Neuronal stem cell (in vitro differentiated cells): ENCODE measurements around the gene CTRB1.
A peak's percentile ranks its signal among the peaks of the same experiment; 100 is the strongest.
"Not testable (repeated sequence)": the region's sequence is repeated elsewhere in the genome, so short reads cannot be mapped to it uniquely, and the experiment has no call there.

Source experiments
- DNase-seq: peaks from one replicate; pipeline ENCODE4 v3.0.0-alpha.2; 2013; ENCODE audit warnings: low spot score
- H2AFZ ChIP-seq: one replicate; pipeline ENCODE4 v1.6.1; 2013; ENCODE audit warnings: mild to moderate bottlenecking, low read length, inconsistent platforms
- H2AK5ac ChIP-seq: 2 replicates; pipeline ENCODE4 v1.6.1; 2013; ENCODE audit warnings: low read depth, mild to moderate bottlenecking, inconsistent platforms, low read length, moderate library complexity, mixed read lengths
- H2BK120ac ChIP-seq: 2 replicates; pipeline ENCODE4 v1.6.1; 2013; ENCODE audit warnings: low read depth, mild to moderate bottlenecking, inconsistent platforms, low read length, moderate library complexity, mixed read lengths
- H2BK12ac ChIP-seq: one replicate; pipeline ENCODE4 v1.6.1; 2013; ENCODE audit warnings: low read length, inconsistent platforms
- H2BK15ac ChIP-seq: 2 replicates; pipeline ENCODE4 v1.6.1; 2013; ENCODE audit warnings: mild to moderate bottlenecking, low read length, inconsistent platforms, mixed read lengths
- H2BK5ac ChIP-seq: one replicate; pipeline ENCODE4 v1.6.1; 2013; ENCODE audit warnings: inconsistent platforms, mild to moderate bottlenecking, low read length, moderate library complexity
- H3K14ac ChIP-seq: one replicate; pipeline ENCODE4 v1.6.1; 2013; ENCODE audit warnings: low read length, inconsistent platforms
- H3K18ac ChIP-seq: 2 replicates; pipeline ENCODE4 v1.6.1; 2013; ENCODE audit warnings: low read length, inconsistent platforms
- H3K23ac ChIP-seq: 2 replicates; pipeline ENCODE4 v1.6.1; 2013; ENCODE audit warnings: low read depth, mild to moderate bottlenecking, mixed read lengths, low read length, inconsistent platforms; ENCODE audit not compliant: poor library complexity
- H3K27ac ChIP-seq: replicated peaks from 3 replicates; pipeline ENCODE4 v1.5.1; 2013; ENCODE audit warnings: low read length, inconsistent platforms
- H3K27me3 ChIP-seq, 3 experiments: 2 replicates each; pipeline ENCODE4 v1.6.1; 2013; ENCODE audit warnings: low read length in 3 of 3, mild to moderate bottlenecking in 2 of 3, inconsistent platforms in 1 of 3, low read depth in 1 of 3, mixed read lengths in 1 of 3, moderate library complexity in 1 of 3; ENCODE audit not compliant: control insufficient read depth in 3 of 3, insufficient read depth in 3 of 3
- H3K36me3 ChIP-seq, 2 donors: replicated peaks in 1 of 2; 2 replicates each; pipeline ENCODE4 v1.6.1; 2013; ENCODE audit warnings: low read length in 2 of 2; ENCODE audit not compliant: control insufficient read depth in 2 of 2, insufficient read depth in 2 of 2
- H3K4ac ChIP-seq: 2 replicates; pipeline ENCODE4 v1.6.1; 2013; ENCODE audit warnings: inconsistent platforms, mild to moderate bottlenecking, low read length, moderate library complexity
- H3K4me1 ChIP-seq, 2 donors: 1 replicate in 1 of 2; 2 replicates in 1 of 2; pipeline ENCODE4 v1.6.1; 2013; ENCODE audit warnings: low read length in 2 of 2, low read depth in 1 of 2; ENCODE audit not compliant: control insufficient read depth in 2 of 2, insufficient read depth in 1 of 2
- H3K4me2 ChIP-seq: one replicate; pipeline ENCODE4 v1.6.1; 2013; ENCODE audit warnings: mild to moderate bottlenecking, low read length, inconsistent platforms; ENCODE audit not compliant: insufficient read depth, poor library complexity, severe bottlenecking
- H3K4me3 ChIP-seq, 2 donors: 2 replicates each; pipeline ENCODE4 v1.5.1; 2013; ENCODE audit warnings: low read length in 2 of 2, mild to moderate bottlenecking in 2 of 2, inconsistent platforms in 1 of 2, moderate library complexity in 1 of 2
- H3K79me1 ChIP-seq: one replicate; pipeline ENCODE4 v1.6.1; 2013; ENCODE audit warnings: low read depth, mild to moderate bottlenecking, inconsistent platforms, low read length, moderate library complexity
- H3K9ac ChIP-seq: one replicate; pipeline ENCODE4 v1.6.1; 2013; ENCODE audit warnings: mild to moderate bottlenecking, low read depth, low read length, inconsistent platforms; ENCODE audit not compliant: poor library complexity
- H3K9me3 ChIP-seq, 2 donors: replicated peaks in 1 of 2; 2 replicates each; pipeline versions ENCODE3 to v1.6.1; 2013; ENCODE audit warnings: low read length in 2 of 2, mild to moderate bottlenecking in 2 of 2, inconsistent platforms in 1 of 2, low read depth in 1 of 2, mixed read lengths in 1 of 2, moderate library complexity in 1 of 2; ENCODE audit not compliant: control insufficient read depth in 2 of 2, insufficient read depth in 1 of 2
- H4K8ac ChIP-seq: one replicate; pipeline ENCODE4 v1.6.1; 2013; ENCODE audit warnings: low read depth, mild to moderate bottlenecking, inconsistent platforms, low read length, moderate library complexity
- H4K91ac ChIP-seq: one replicate; pipeline ENCODE4 v1.6.1; 2013; ENCODE audit warnings: low read length, low read depth, mild to moderate bottlenecking, inconsistent platforms; ENCODE audit not compliant: poor library complexity
- WGBS, 2 donors: extraction: QIAGEN DNeasy Blood & Tissue Kit; methylation state at CpG; one replicate each; pipeline ENCODE4 v1.1.7; 2013; ENCODE audit warnings: missing lambda C conversion rate in 2 of 2, mixed read lengths in 1 of 2; ENCODE audit not compliant: insufficient read length in 2 of 2, insufficient replicate concordance in 1 of 2; ENCODE audit errors: extremely low coverage in 2 of 2; 5-methylcytosine and 5-hydroxymethylcytosine counted together

Gene CTRB1

DNA sequence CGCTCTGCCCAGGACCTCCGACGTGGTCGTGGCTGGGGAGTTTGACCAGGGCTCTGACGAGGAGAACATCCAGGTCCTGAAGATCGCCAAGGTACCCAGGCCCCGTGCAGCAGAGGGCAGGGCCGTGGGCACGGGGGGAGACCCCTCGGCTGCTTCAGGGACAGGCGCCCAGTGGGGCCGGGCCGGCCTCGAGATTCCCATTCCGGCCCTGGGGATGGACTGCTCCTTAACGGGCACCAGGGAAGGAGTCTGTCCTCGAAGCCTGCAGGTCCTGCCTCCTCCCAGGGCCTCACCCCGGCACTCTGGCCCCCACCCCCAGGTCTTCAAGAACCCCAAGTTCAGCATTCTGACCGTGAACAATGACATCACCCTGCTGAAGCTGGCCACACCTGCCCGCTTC is 4.3 kb downstream of the CTRB1 start:
- H3K14ac ChIP-seq, H3K23ac ChIP-seq, DNase-seq: not testable (repeated sequence)

DNA sequence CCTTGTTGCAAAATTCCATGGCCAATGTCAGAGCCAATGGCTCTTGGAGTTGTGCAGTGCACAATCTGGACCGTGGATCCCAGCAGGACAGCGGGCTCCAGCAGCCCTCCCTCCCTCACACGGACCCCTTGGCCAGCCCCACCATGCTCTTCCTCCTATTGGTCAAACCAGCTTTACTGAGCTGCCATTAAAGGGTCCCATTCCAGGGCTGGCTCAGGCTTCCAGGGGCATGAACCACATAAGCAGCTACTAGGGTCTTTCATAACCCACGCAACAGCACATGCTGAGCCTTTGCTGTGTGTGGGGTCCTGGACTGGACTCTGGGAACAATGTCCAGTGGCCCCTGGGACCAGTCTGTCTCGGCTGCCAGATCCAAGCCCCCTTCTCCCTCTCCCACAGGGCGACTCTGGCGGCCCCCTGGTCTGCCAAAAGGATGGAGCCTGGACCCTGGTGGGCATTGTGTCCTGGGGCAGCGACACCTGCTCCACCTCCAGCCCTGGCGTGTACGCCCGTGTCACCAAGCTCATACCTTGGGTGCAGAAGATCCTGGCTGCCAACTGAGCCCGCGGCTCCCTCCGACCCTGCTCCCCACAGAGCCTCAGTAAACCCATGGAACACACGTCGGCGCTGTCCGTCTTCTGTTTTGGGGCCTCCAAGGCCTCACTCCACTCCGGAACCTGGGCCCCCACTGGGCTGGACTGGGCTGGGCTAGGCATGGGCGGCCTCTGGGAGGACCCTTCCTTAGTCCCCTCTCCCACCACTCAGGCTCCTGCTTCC is 5.7 kb downstream of the CTRB1 start:
- H4K91ac ChIP-seq = no peak overlapping the region
- H3K4me2 ChIP-seq = no peak overlapping the region
- peak overlapping the region; percentile 74 for H2AK5ac ChIP-seq
- no peaks in the 10 kb centered on the region for H3K9me3 ChIP-seq
- H3K27ac ChIP-seq = no peak overlapping the region
- H3K9ac ChIP-seq = no peak overlapping the region
- peak overlapping the region; percentile 53 for H2BK5ac ChIP-seq
- H3K27me3 ChIP-seq = no peaks in the 10 kb centered on the region
- no peaks in the 10 kb centered on the region for H3K79me1 ChIP-seq
- H3K18ac ChIP-seq = peak overlapping the region; percentile 80
- no peak overlapping the region for H3K4me3 ChIP-seq
- no peak overlapping the region for H2BK12ac ChIP-seq
- no peak overlapping the region for H2BK120ac ChIP-seq
- peaks cover 8 to 18% of the 10 kb centered on the region in 2 donors for H3K36me3 ChIP-seq
- no peak for DNase-seq
- peak overlapping the region; percentile 17 for H3K14ac ChIP-seq
- no peak overlapping the region for H2AFZ ChIP-seq
- no peak overlapping the region for H3K4ac ChIP-seq
- H3K23ac ChIP-seq = peak overlapping the region; percentile 25
- no peak overlapping the region for H4K8ac ChIP-seq
- no peaks in the 10 kb centered on the region for H3K4me1 ChIP-seq
- WGBS, 2 donors = no CpG with 5 or more reads among the region's 20 CpGs
- H2BK15ac ChIP-seq = no peak overlapping the region

More for the DNA sequence above, 4.3 kb downstream of the CTRB1 start:
- H4K91ac ChIP-seq, H2AFZ ChIP-seq, H2AK5ac ChIP-seq, H3K4me2 ChIP-seq, H3K4me1 ChIP-seq, H2BK15ac ChIP-seq, H3K27ac ChIP-seq, H2BK5ac ChIP-seq, H3K9me3 ChIP-seq, H4K8ac ChIP-seq, H2BK120ac ChIP-seq, H3K18ac ChIP-seq, H3K36me3 ChIP-seq, H3K27me3 ChIP-seq, H3K9ac ChIP-seq, H3K4ac ChIP-seq, H3K79me1 ChIP-seq, H2BK12ac ChIP-seq, H3K4me3 ChIP-seq: not testable (repeated sequence)
- no CpG with 5 or more reads among the region's 20 CpGs for WGBS, 2 donors

DNA sequence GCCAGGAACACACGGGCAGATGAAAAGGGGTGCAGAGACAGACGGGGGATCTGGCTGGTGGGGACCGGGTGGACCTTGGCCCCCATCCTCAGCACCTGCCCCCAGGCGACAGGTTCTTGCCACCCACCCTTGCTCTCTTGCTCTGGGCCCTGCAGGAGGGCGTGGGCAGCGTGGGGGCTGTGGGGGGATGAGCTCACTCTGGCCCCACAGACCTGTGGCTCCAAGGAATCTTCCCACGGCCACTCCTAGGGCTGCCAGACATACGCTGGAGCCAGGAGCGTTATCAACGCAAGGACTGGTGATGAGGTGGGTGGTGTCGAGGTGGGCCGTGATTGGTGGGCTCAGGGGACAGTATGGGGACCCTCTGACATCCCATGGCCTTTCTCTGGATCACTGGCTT is 6.3 kb downstream of the CTRB1 start:
- Histone ChIP-seq H2AK5ac (peak overlapping the region; percentile 74), H3K18ac (peak overlapping the region; percentile 80), H2BK12ac (no peak overlapping the region), H3K4me2 (no peak overlapping the region), H3K79me1 (no peaks in the 10 kb centered on the region), H3K9me3 (no peaks in the 10 kb centered on the region), H2BK15ac (no peak overlapping the region), H3K9ac (no peak overlapping the region), H3K4me1 (no peaks in the 10 kb centered on the region), H3K4ac (no peak overlapping the region), H3K14ac (no peak overlapping the region), H3K36me3 (peaks cover 14 to 24% of the 10 kb centered on the region in 2 donors), H3K27me3 (no peaks in the 10 kb centered on the region), H2AFZ (no peak overlapping the region), H4K91ac (no peak overlapping the region), H2BK5ac (no peak overlapping the region), H4K8ac (no peak overlapping the region), H3K27ac (no peak overlapping the region), H3K23ac (peak overlapping the region; percentile 25), H2BK120ac (no peak overlapping the region), H3K4me3 (peak overlapping the region in 1 of 2 donors; percentile 49)
- DNase-seq = no peak
- no CpG with 5 or more reads among the region's 12 CpGs for WGBS, 2 donors

DNA sequence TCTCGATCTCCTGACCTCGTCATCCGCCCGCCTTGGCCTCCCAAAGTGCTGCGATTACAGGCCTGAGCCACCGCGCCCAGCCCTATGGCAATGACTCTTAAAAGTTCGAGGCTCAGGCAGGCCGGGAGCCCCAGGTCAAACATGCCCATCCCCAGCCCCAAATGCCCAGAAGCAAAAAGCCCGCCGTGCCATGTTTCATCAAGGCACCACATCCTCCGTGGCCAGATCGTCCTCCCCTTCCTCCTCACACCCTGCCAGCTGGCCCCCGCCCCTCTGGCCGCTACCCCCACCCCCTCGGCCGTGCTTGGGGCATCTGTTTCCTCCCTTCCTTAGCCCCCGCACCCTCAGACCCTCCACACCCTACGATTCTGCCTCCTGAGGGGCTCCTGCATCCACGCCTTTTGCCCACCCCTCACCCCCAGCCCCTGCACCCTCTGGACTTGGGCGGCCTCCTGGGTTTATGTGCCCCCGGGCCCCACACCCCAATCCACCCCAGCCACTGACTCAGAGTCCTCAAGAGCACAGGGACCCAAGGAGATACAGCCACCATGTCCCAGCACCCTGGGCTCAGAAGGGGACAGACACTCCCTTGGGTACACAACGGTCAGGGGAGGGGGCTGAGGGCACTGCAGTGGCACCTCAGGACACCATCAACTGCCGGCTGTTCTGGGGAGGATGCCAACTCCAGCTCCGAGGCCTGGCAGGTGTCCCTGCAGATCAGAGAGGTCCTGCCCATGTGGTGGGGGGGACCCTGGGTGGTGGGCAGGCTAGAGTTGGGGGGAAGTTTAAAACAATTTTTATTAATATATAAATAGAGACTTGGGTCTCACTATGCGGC is 7.1 kb downstream of the CTRB1 start:
- no peak overlapping the region for H4K91ac ChIP-seq
- H3K14ac ChIP-seq = no peak overlapping the region
- no peaks in the 10 kb centered on the region for H3K27me3 ChIP-seq
- no peak overlapping the region for H3K27ac ChIP-seq
- no CpG with 5 or more reads among the region's 26 CpGs for WGBS, 2 donors
- no peak overlapping the region for H2AFZ ChIP-seq
- DNase-seq = no peak
- H3K79me1 ChIP-seq = no peaks in the 10 kb centered on the region
- no peaks in the 10 kb centered on the region for H3K9me3 ChIP-seq
- no peaks in the 10 kb centered on the region for H3K4me1 ChIP-seq
- no peak overlapping the region for H3K9ac ChIP-seq
- H3K4me3 ChIP-seq = no peak overlapping the region
- no peak overlapping the region for H3K4me2 ChIP-seq
- H3K23ac ChIP-seq = peak overlapping the region; percentile 68
- H3K36me3 ChIP-seq = peaks cover 18 to 32% of the 10 kb centered on the region in 2 donors
- no peak overlapping the region for H2BK12ac ChIP-seq
- no peak overlapping the region for H2AK5ac ChIP-seq
- no peak overlapping the region for H3K4ac ChIP-seq
- H2BK15ac ChIP-seq = no peak overlapping the region
- H2BK5ac ChIP-seq = no peak overlapping the region
- H2BK120ac ChIP-seq = no peak overlapping the region
- H4K8ac ChIP-seq = no peak overlapping the region
- H3K18ac ChIP-seq = no peak overlapping the region
